ENCODE measurements around the gene EPC2. TPM values are rescaled to one million over a fixed set of nuclear protein-coding genes. Genes with fewer than 3 reads are reported as not detected.

The EPC2 gene
- total RNA-seq, 1 experiment from 2014 or later: 20.3 TPM

DNA sequence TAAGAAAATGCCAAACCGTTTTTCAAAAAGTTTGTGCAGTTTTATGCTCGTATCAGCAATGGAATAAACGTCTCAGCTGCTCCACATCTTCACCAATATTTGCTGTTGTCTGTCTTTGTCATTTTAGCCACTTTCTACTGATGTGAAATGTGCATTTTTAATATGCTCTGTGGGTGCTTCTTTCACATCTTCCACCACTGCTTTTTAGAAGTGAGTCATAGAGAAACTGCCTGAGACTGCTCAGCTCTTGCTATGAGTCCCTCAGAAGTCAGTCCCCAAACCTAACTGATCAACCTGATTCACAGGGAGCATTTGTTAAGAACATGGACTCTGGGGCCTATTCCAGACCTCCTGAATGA is 41.0 kb upstream of the EPC2 start:
- CTCF ChIA-PET: no interaction called here
- TF ChIP-seq ZNF121 (CRISPR knock-in tag; IDR thresholded peaks at IDR 0.05) (no peak), ZNF263 (CRISPR knock-in tag; IDR thresholded peaks at IDR 0.05; ENCODE audit: low read depth) (no peak), JUN (CRISPR knock-in tag; IDR thresholded peaks at IDR 0.05) (no peak), E2F4 (CRISPR knock-in tag; IDR thresholded peaks at IDR 0.05; ENCODE audit: borderline replicate concordance, low read depth) (no peak), OVOL2 (CRISPR knock-in tag; IDR thresholded peaks at IDR 0.05; ENCODE audit: borderline replicate concordance) (no peak), ZNF232 (CRISPR knock-in tag; IDR thresholded peaks at IDR 0.05) (no peak), SP1 (CRISPR knock-in tag; conservative IDR thresholded peaks at IDR 0.05) (no peak), MXD4 (CRISPR knock-in tag; IDR thresholded peaks at IDR 0.05; ENCODE audit: borderline replicate concordance) (no peak), GRHL2 (CRISPR knock-in tag; IDR thresholded peaks at IDR 0.05; ENCODE audit: insufficient replicate concordance, severe bottlenecking) (no peak), TP53 (CRISPR knock-in tag; IDR thresholded peaks at IDR 0.05) (no peak), TEAD1 (CRISPR knock-in tag; IDR thresholded peaks at IDR 0.05) (no peak), CBFB (CRISPR knock-in tag; IDR thresholded peaks at IDR 0.05; ENCODE audit: low read depth) (no peak)
- ATAC-seq (no peak), DNase-seq (ENCODE audit: low spot score) (no peak)
- H3K9me3 Mint-ChIP-seq: peaks cover 12% of the 10 kb centered on the region
- no peak overlapping the region for H3K4me3 Mint-ChIP-seq
- no peak overlapping the region for H3K27ac Mint-ChIP-seq
- no peaks in the 10 kb centered on the region for H3K4me1 Mint-ChIP-seq
- H3K27me3 Mint-ChIP-seq (ENCODE audit: low read depth): no peaks in the 10 kb centered on the region; the same call in 1 of the 2 replicates
- no peaks in the 10 kb centered on the region for H3K36me3 Mint-ChIP-seq
- POLR2A ChIA-PET: no interaction called here

- Mint-ChIP-seq H3K27ac (no peak overlapping the region), H3K27me3 (ENCODE audit: low read depth) (no peaks in the 10 kb centered on the region; the same call in 1 of the 2 replicates), H3K4me1 (no peaks in the 10 kb centered on the region), H3K4me3 (no peak overlapping the region), H3K36me3 (no peaks in the 10 kb centered on the region), H3K9me3 (peaks cover 12% of the 10 kb centered on the region)
- TF ChIP-seq GTF2I (CRISPR knock-in tag; conservative IDR thresholded peaks at IDR 0.05) (no peak), CREM (CRISPR knock-in tag; IDR thresholded peaks at IDR 0.05) (no peak), ZNF219 (CRISPR knock-in tag; IDR thresholded peaks at IDR 0.05; ENCODE audit: borderline replicate concordance) (no peak), JUN (CRISPR knock-in tag; IDR thresholded peaks at IDR 0.05) (no peak), FOXK1 (CRISPR knock-in tag; IDR thresholded peaks at IDR 0.05) (no peak), ZNF423 (CRISPR knock-in tag; IDR thresholded peaks at IDR 0.05) (no peak), E2F4 (CRISPR knock-in tag; IDR thresholded peaks at IDR 0.05; ENCODE audit: borderline replicate concordance, low read depth) (no peak), AFF4 (CRISPR knock-in tag; IDR thresholded peaks at IDR 0.05; ENCODE audit: borderline replicate concordance) (no peak), ATF1 (CRISPR knock-in tag; IDR thresholded peaks at IDR 0.05) (no peak), CREB1 (CRISPR knock-in tag; IDR thresholded peaks at IDR 0.05) (no peak), MAX (CRISPR knock-in tag; IDR thresholded peaks at IDR 0.05) (no peak)
- TF ChIP-seq, protein P1, sequence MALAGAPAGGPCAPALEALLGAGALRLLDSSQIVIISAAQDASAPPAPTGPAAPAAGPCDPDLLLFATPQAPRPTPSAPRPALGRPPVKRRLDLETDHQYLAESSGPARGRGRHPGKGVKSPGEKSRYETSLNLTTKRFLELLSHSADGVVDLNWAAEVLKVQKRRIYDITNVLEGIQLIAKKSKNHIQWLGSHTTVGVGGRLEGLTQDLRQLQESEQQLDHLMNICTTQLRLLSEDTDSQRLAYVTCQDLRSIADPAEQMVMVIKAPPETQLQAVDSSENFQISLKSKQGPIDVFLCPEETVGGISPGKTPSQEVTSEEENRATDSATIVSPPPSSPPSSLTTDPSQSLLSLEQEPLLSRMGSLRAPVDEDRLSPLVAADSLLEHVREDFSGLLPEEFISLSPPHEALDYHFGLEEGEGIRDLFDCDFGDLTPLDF (CRISPR knock-in tag; IDR thresholded peaks at IDR 0.05): no peak
- TF ChIP-seq, protein P2, sequence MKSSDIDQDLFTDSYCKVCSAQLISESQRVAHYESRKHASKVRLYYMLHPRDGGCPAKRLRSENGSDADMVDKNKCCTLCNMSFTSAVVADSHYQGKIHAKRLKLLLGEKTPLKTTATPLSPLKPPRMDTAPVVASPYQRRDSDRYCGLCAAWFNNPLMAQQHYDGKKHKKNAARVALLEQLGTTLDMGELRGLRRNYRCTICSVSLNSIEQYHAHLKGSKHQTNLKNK (CRISPR knock-in tag; IDR thresholded peaks at IDR 0.05): no peak
- TF ChIP-seq, protein P3, sequence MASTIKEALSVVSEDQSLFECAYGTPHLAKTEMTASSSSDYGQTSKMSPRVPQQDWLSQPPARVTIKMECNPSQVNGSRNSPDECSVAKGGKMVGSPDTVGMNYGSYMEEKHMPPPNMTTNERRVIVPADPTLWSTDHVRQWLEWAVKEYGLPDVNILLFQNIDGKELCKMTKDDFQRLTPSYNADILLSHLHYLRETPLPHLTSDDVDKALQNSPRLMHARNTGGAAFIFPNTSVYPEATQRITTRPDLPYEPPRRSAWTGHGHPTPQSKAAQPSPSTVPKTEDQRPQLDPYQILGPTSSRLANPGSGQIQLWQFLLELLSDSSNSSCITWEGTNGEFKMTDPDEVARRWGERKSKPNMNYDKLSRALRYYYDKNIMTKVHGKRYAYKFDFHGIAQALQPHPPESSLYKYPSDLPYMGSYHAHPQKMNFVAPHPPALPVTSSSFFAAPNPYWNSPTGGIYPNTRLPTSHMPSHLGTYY (CRISPR knock-in tag; IDR thresholded peaks at IDR 0.05): no peak
- TF ChIP-seq, protein P4, sequence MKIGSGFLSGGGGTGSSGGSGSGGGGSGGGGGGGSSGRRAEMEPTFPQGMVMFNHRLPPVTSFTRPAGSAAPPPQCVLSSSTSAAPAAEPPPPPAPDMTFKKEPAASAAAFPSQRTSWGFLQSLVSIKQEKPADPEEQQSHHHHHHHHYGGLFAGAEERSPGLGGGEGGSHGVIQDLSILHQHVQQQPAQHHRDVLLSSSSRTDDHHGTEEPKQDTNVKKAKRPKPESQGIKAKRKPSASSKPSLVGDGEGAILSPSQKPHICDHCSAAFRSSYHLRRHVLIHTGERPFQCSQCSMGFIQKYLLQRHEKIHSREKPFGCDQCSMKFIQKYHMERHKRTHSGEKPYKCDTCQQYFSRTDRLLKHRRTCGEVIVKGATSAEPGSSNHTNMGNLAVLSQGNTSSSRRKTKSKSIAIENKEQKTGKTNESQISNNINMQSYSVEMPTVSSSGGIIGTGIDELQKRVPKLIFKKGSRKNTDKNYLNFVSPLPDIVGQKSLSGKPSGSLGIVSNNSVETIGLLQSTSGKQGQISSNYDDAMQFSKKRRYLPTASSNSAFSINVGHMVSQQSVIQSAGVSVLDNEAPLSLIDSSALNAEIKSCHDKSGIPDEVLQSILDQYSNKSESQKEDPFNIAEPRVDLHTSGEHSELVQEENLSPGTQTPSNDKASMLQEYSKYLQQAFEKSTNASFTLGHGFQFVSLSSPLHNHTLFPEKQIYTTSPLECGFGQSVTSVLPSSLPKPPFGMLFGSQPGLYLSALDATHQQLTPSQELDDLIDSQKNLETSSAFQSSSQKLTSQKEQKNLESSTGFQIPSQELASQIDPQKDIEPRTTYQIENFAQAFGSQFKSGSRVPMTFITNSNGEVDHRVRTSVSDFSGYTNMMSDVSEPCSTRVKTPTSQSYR (CRISPR knock-in tag; IDR thresholded peaks at IDR 0.05): no peak
- ATAC-seq (no peak), DNase-seq (ENCODE audit: low spot score) (no peak)
- ChIA-PET CTCF (no interaction called here), POLR2A (no interaction called here)
These were observed 39.6 kb upstream of the EPC2 start for GRCh38 chr2:148604927-148605326.

Measured in WTC11 (cell line).